GM18507 (cell line): ENCODE measurements around the gene PTPN1.

Experiments used
- DNase-seq: peaks from one replicate; pipeline ENCODE4 v3.0.0; 2011; ENCODE audit warnings: low read depth; ENCODE audit not compliant: insufficient read length; ENCODE audit errors: extremely low spot score
- FAIRE-seq: peaks from 2 replicates; lab custom pipeline; 2011; peaks lifted over from hg19 to GRCh38; lab: Jason Lieb, UNC

PTPN1 gene

GRCh38 chr20:50510706-50511542 lies 741 bp downstream of the PTPN1 start:
- DNase-seq (no peak), FAIRE-seq (peak; percentile 24)

- FAIRE-seq = no peak
- DNase-seq = no peak
Measured at GRCh38 chr20:50512323-50512722, 2.1 kb downstream of the PTPN1 start.

- FAIRE-seq = no peak
- no peak for DNase-seq
Measured at GRCh38 chr20:50513169-50514034, 3.2 kb downstream of the PTPN1 start.

GRCh38 chr20:50514035-50514337 lies 3.8 kb downstream of the PTPN1 start:
- FAIRE-seq (no peak), DNase-seq (no peak)

GRCh38 chr20:50514750-50515149 lies 4.6 kb downstream of the PTPN1 start:
- FAIRE-seq = peak; percentile 53
- no peak for DNase-seq

GRCh38 chr20:50515471-50516106 lies 5.4 kb downstream of the PTPN1 start:
- FAIRE-seq = no peak
- DNase-seq = no peak

- FAIRE-seq (peak; percentile 78), DNase-seq (no peak)
Measured at GRCh38 chr20:50516180-50516934, 6.2 kb downstream of the PTPN1 start.

GRCh38 chr20:50516935-50517816 lies 7.0 kb downstream of the PTPN1 start:
- DNase-seq = no peak
- no peak for FAIRE-seq

- FAIRE-seq (peak; percentile 24), DNase-seq (no peak)
Measured at GRCh38 chr20:50517817-50518154, 7.6 kb downstream of the PTPN1 start.

GRCh38 chr20:50518270-50518721 lies 8.1 kb downstream of the PTPN1 start:
- FAIRE-seq (peak; percentile 33), DNase-seq (no peak)

- FAIRE-seq (no peak), DNase-seq (no peak)
Measured at GRCh38 chr20:50519036-50519762, 9.0 kb downstream of the PTPN1 start.

GRCh38 chr20:50520222-50520880 lies 10.2 kb downstream of the PTPN1 start:
- DNase-seq = no peak
- peak; percentile 75 for FAIRE-seq

GRCh38 chr20:50521221-50522052 lies 11.3 kb downstream of the PTPN1 start:
- FAIRE-seq (no peak), DNase-seq (no peak)

- FAIRE-seq (no peak), DNase-seq (no peak)
Measured at GRCh38 chr20:50522053-50522674, 12.0 kb downstream of the PTPN1 start.

- DNase-seq = no peak
- FAIRE-seq = peak; percentile 39
Measured at GRCh38 chr20:50523552-50524167, 13.5 kb downstream of the PTPN1 start.

GRCh38 chr20:50525681-50526080 lies 15.5 kb downstream of the PTPN1 start:
- DNase-seq (no peak), FAIRE-seq (no peak)
